ENCODE results near the gene RAB1B.

- TF ChIP-seq CTCF (conservative IDR thresholded peaks at IDR 0.05; ENCODE audit: low read length) (no peak), EZH2phosphoT487 (IDR thresholded peaks at IDR 0.05; ENCODE audit: borderline replicate concordance) (no peak)
Measured at GRCh38 chr11:66290330-66290621, 21.8 kb downstream of the RAB1B start.

Data from Loucy (cell line).